A673 (cell line): ENCODE measurements around the gene ELANE.

ENCODE experiments used
- EZH2 ChIP-seq: fragments of 200-600 bp; sonication (generic); IDR thresholded peaks from 2 replicates; pipeline ENCODE4 v1.6.1; 2017; ENCODE audit warnings: borderline replicate concordance, low read depth, mild to moderate bottlenecking, mixed read lengths, antibody characterized with exemption, low read length; ENCODE audit not compliant: poor library complexity, severe bottlenecking
- TF ChIP-seq, protein P1 (sequence below): fragments of 300-800, 200-600 bp; sonication (generic); conservative IDR thresholded peaks from 2 replicates; pipeline ENCODE4 v1.5.1; 2017; ENCODE audit warnings: low read depth, mild to moderate bottlenecking, antibody characterized with exemption, low read length, moderate library complexity, mixed read lengths

GRCh38 chr19:889662-890295 is 37.7 kb downstream of the ELANE start:
- TF ChIP-seq, protein P1, sequence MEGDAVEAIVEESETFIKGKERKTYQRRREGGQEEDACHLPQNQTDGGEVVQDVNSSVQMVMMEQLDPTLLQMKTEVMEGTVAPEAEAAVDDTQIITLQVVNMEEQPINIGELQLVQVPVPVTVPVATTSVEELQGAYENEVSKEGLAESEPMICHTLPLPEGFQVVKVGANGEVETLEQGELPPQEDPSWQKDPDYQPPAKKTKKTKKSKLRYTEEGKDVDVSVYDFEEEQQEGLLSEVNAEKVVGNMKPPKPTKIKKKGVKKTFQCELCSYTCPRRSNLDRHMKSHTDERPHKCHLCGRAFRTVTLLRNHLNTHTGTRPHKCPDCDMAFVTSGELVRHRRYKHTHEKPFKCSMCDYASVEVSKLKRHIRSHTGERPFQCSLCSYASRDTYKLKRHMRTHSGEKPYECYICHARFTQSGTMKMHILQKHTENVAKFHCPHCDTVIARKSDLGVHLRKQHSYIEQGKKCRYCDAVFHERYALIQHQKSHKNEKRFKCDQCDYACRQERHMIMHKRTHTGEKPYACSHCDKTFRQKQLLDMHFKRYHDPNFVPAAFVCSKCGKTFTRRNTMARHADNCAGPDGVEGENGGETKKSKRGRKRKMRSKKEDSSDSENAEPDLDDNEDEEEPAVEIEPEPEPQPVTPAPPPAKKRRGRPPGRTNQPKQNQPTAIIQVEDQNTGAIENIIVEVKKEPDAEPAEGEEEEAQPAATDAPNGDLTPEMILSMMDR: no peak
- TF ChIP-seq EZH2: no peak
